Thyroid gland (tissue), 4 donors: ENCODE data around the gene PANK2. TPM values are rescaled to one million over a fixed set of nuclear protein-coding genes. Genes with fewer than 3 reads are reported as not detected.
A peak's percentile ranks its signal among the peaks of the same experiment; 100 is the strongest.

ENCODE experiments used
- microRNA counts, 2 donors: library from miRNA; unstranded; fragments of <30 nt; microRNA quantifications; one replicate each; lab custom pipeline; 2016 to 2017
- microRNA-seq: library from miRNA; unstranded; fragments of <30 nt; microRNA quantifications from one replicate; pipeline ENCODE4, GENCODE V29; 2016
- small RNA-seq: library from RNA; depleted of rRNA; stranded (forward); fragments of <200 nt; gene quantifications from one replicate; pipeline ENCODE3, GENCODE V24; 2016
- total RNA-seq, 4 donors: library from RNA; depleted of rRNA; stranded (reverse); fragments of >200 nt; gene quantifications; one replicate each; pipeline ENCODE4 v1.2.3, GENCODE V29; 2016

PANK2 gene
- total RNA-seq, 4 donors from 2014 or later = 52.3 to 63.4 (median 61.4) TPM

MicroRNA genes within 50 kb of the gene (microRNA counts, 767-probe panel; counts per million panel counts)
- microRNA hsa-miR-103a-3p (lab: Ali Mortazavi, UCI) = 0 counts per million in 2 donors

Small RNAs within 50 kb of the gene (microRNA-seq; reads per million reads assigned to microRNA genes)
- gene MIR103A2 (not detected), gene MIR103B2 (not detected)

Small RNAs within 50 kb of the gene (small RNA-seq; reads per million reads assigned to genes)
- gene MIR103A2 = 1.0 reads per million, percentile 15 among the genes with 10 or more reads in this experiment

Other genes with a start within 250 kb of the PANK2 start
- gene GFRA4, start 226.0 kb upstream of the PANK2 start, total RNA-seq = 1 to 10 TPM in 2 of 4 donors, under 1 TPM in 1, not detected in 1; 0.81 to 3.0 (median 3.0) TPM
- gene ADAM33, start 207.4 kb upstream of the PANK2 start, total RNA-seq = 10 to 100 TPM in 2 of 4 donors, 1 to 10 TPM in 2; 9.1 to 24.5 (median 12.6) TPM
- gene SIGLEC1, start 176.8 kb upstream of the PANK2 start, total RNA-seq = 1 to 10 TPM; 2.6 to 9.1 (median 5.0) TPM
- gene HSPA12B, start 156.7 kb upstream of the PANK2 start, total RNA-seq = 10 to 100 TPM in 2 of 4 donors, 1 to 10 TPM in 2; 7.3 to 19.4 (median 13.1) TPM
- gene ADISSP, start 121.6 kb upstream of the PANK2 start, total RNA-seq = 10 to 100 TPM; 11.6 to 17.0 (median 16.3) TPM
- 1 to 10 TPM in 3 of 4 donors, under 1 TPM in 1; 0.13 to 2.5 (median 2.0) TPM for gene SPEF1, start 107.9 kb upstream of the PANK2 start, total RNA-seq
- gene CENPB, start 102.6 kb upstream of the PANK2 start, total RNA-seq = 10 to 100 TPM; 64.8 to 94.9 (median 80.8) TPM
- gene CDC25B, start 93.1 kb upstream of the PANK2 start, total RNA-seq = 10 to 100 TPM; 23.7 to 43.9 (median 27.8) TPM
- 10 to 100 TPM; 16.0 to 46.3 (median 35.0) TPM for gene AP5S1, start 68.8 kb upstream of the PANK2 start, total RNA-seq
- 10 to 100 TPM; 30.4 to 52.3 (median 39.0) TPM for gene MAVS, start 42.6 kb upstream of the PANK2 start, total RNA-seq
- 10 to 100 TPM; 21.7 to 32.6 (median 30.9) TPM for gene RNF24, start 126.2 kb downstream of the PANK2 start, total RNA-seq